Measurements from ENCODE around the gene TRAPPC3.

The TRAPPC3 gene

GRCh38 chr1:36166938-36167905, 17.9 kb upstream of the TRAPPC3 start:
- no peak for DNase-seq

- no peak for DNase-seq
Observed at GRCh38 chr1:36166136-36166535, 16.9 kb upstream of the TRAPPC3 start.

- no peak for DNase-seq
Observed at GRCh38 chr1:36165145-36165544, 15.9 kb upstream of the TRAPPC3 start.

- no peak for DNase-seq
Observed at GRCh38 chr1:36164361-36164760, 15.1 kb upstream of the TRAPPC3 start.

- DNase-seq, result no peak
Observed at GRCh38 chr1:36163426-36163825, 14.1 kb upstream of the TRAPPC3 start.

- no peak for DNase-seq
Observed at GRCh38 chr1:36162680-36163239, 13.5 kb upstream of the TRAPPC3 start.

GRCh38 chr1:36161641-36162531, 12.6 kb upstream of the TRAPPC3 start:
- DNase-seq, result peak in 7 of 58 donors; percentile 18 to 47 (median 27)

GRCh38 chr1:36160949-36161485, 11.7 kb upstream of the TRAPPC3 start:
- peak in 37 of 58 donors; percentile 21 to 71 (median 45) for DNase-seq

GRCh38 chr1:36160388-36160948, 11.2 kb upstream of the TRAPPC3 start:
- peak in 1 of 58 donors; percentile 46 for DNase-seq

GRCh38 chr1:36159614-36160387, 10.5 kb upstream of the TRAPPC3 start:
- DNase-seq, result peak in 33 of 58 donors; percentile 20 to 83 (median 61)

- peak in 1 of 58 donors; percentile 25 for DNase-seq
Observed at GRCh38 chr1:36158827-36159252, 9.6 kb upstream of the TRAPPC3 start.

GRCh38 chr1:36157973-36158826, 8.9 kb upstream of the TRAPPC3 start:
- DNase-seq, result peak in 10 of 58 donors; percentile 17 to 42 (median 27)

- peak in 21 of 58 donors; percentile 30 to 70 (median 56) for DNase-seq
Observed at GRCh38 chr1:36157115-36157903, 8.0 kb upstream of the TRAPPC3 start.

- peak in 53 of 58 donors; percentile 39 to 89 (median 74) for DNase-seq
Observed at GRCh38 chr1:36156329-36157114, 7.2 kb upstream of the TRAPPC3 start.

- DNase-seq, result peak in 57 of 58 donors; percentile 55 to 97 (median 86)
Observed at GRCh38 chr1:36155408-36156328, 6.4 kb upstream of the TRAPPC3 start, which contains the start of gene MAP7D1. TSS of gene MAP7D1 (plus strand) at chr1:36156160. CDS start at chr1:36156418, 258 bp downstream.
